ENCODE results near the gene POLR1C.

DNA sequence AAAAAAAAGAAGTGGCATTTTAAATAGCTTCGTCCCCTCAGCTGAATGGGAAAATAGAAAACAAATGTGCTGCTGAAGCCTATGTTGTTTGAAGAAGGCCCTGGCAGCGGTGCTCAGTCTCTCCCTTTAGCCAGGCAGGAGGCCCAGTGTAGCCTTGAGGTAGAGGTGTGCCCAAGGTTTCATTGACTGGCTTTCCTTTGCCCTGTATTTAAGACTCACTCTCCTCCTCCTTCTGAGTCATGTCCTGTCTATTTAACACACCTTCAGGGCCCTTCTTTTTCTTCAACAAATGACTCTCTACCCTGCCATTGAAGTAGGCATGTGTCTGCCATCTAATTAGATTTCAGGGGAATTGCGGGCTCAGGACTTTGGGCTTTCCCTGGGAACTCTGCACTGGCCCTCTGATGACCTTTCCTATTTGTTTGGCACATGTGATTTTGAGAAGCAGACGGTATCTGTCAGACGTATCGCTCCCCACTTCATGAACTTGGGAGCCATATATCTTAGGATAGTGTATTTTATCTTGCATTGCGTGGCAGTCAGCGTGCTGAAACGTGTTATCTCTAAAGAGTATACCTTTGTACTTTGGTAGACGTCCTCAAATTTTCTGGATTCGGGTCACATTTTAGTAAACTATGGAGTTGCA is 35.2 kb upstream of the POLR1C start:
- TF ChIP-seq POLR2A (IDR thresholded peaks at IDR 0.05; ENCODE audit: low read depth) (no peak), POLR2AphosphoS5 (IDR thresholded peaks at IDR 0.05) (no peak), EP300 (IDR thresholded peaks at IDR 0.05) (no peak)

Data from esophagus muscularis mucosa (tissue), 3 donors.